H9 (cell line): ENCODE measurements around the gene MARCHF9. TPM values are rescaled to one million over a fixed set of nuclear protein-coding genes. Genes with fewer than 3 reads are reported as not detected.

ENCODE experiments used
- DNase-seq: peaks from one replicate; pipeline ENCODE4 v3.0.0-alpha.2; 2017
- H2AFZ ChIP-seq: one replicate; pipeline ENCODE4 v1.6.1; 2013; ENCODE audit warnings: mild to moderate bottlenecking, low read length, control low read depth, moderate library complexity
- H2AK5ac ChIP-seq: 2 replicates; pipeline ENCODE4 v1.6.1; 2013; ENCODE audit warnings: low read length, control low read depth, mixed read lengths; ENCODE audit not compliant: insufficient read length
- H2BK120ac ChIP-seq: one replicate; pipeline ENCODE4 v1.6.1; 2013; ENCODE audit warnings: low read depth, mild to moderate bottlenecking, low read length, control low read depth, inconsistent platforms; ENCODE audit not compliant: poor library complexity, severe bottlenecking
- H2BK12ac ChIP-seq: 2 replicates; pipeline ENCODE4 v1.6.1; 2013; ENCODE audit warnings: low read length, control low read depth, mixed read lengths, low read depth; ENCODE audit not compliant: insufficient read length
- H2BK15ac ChIP-seq: 2 replicates; pipeline ENCODE4 v1.6.1; 2013; ENCODE audit warnings: low read depth, low read length, control low read depth
- H2BK20ac ChIP-seq: one replicate; pipeline ENCODE4 v1.6.1; 2013; ENCODE audit warnings: low read depth, mild to moderate bottlenecking, low read length, control low read depth, inconsistent platforms; ENCODE audit not compliant: poor library complexity, severe bottlenecking
- H2BK5ac ChIP-seq: 2 replicates; pipeline ENCODE4 v1.6.1; 2013; ENCODE audit warnings: low read length, control low read depth, mixed read lengths; ENCODE audit not compliant: insufficient read length
- H3K14ac ChIP-seq: 2 replicates; pipeline ENCODE4 v1.6.1; 2013; ENCODE audit warnings: low read length, control low read depth; ENCODE audit not compliant: insufficient read depth
- H3K18ac ChIP-seq: 2 replicates; pipeline ENCODE4 v1.6.1; 2013; ENCODE audit warnings: low read depth, mild to moderate bottlenecking, mixed read lengths, low read length, control low read depth; ENCODE audit not compliant: insufficient read length
- H3K23ac ChIP-seq: 2 replicates; pipeline ENCODE4 v1.6.1; 2013; ENCODE audit warnings: low read length, control low read depth, mixed read lengths, low read depth; ENCODE audit not compliant: insufficient read length
- H3K23me2 ChIP-seq: 2 replicates; pipeline ENCODE4 v1.6.1; 2013; ENCODE audit warnings: low read depth, mild to moderate bottlenecking, mixed read lengths, low read length, control low read depth; ENCODE audit not compliant: insufficient read length, poor library complexity, severe bottlenecking
- H3K27ac ChIP-seq: 2 replicates; pipeline ENCODE4 v1.5.1; 2013; ENCODE audit warnings: low read length, control low read depth, mixed read lengths, low read depth; ENCODE audit not compliant: insufficient read length
- H3K27me3 ChIP-seq: 2 replicates; pipeline ENCODE4 v1.6.1; 2013; ENCODE audit warnings: low read length, control low read depth, inconsistent platforms; ENCODE audit not compliant: insufficient read depth
- H3K4ac ChIP-seq: 2 replicates; pipeline ENCODE4 v1.6.1; 2013; ENCODE audit warnings: low read depth, mild to moderate bottlenecking, control low read depth, inconsistent platforms, low read length, moderate library complexity
- H3K4me1 ChIP-seq: 2 replicates; pipeline ENCODE4 v1.6.1; 2013; ENCODE audit warnings: low read length, control low read depth, inconsistent platforms; ENCODE audit not compliant: insufficient read depth
- H3K4me2 ChIP-seq: 2 replicates; pipeline ENCODE4 v1.6.1; 2013; ENCODE audit warnings: low read length, control low read depth, mixed read lengths; ENCODE audit not compliant: insufficient read length, insufficient read depth
- H3K56ac ChIP-seq: 2 replicates; pipeline ENCODE4 v1.6.1; 2013; ENCODE audit warnings: low read depth, mild to moderate bottlenecking, mixed read lengths, low read length, control low read depth; ENCODE audit not compliant: insufficient read length
- H3K79me1 ChIP-seq: 2 replicates; pipeline ENCODE4 v1.6.1; 2013; ENCODE audit warnings: low read depth, mild to moderate bottlenecking, moderate library complexity, low read length, control low read depth, inconsistent platforms; ENCODE audit not compliant: insufficient read depth, poor library complexity, severe bottlenecking
- H3K79me2 ChIP-seq: 2 replicates; pipeline ENCODE4 v1.6.1; 2013; ENCODE audit warnings: low read length, control low read depth, inconsistent platforms; ENCODE audit not compliant: insufficient read depth
- H3K9ac ChIP-seq: 2 replicates; pipeline ENCODE4 v1.6.1; 2013; ENCODE audit warnings: low read length, control low read depth, mixed read lengths; ENCODE audit not compliant: insufficient read length; ENCODE audit errors: extremely low read depth
- H3K9me3 ChIP-seq: one replicate; pipeline ENCODE4 v1.6.1; 2013; ENCODE audit warnings: low read depth, low read length, inconsistent platforms; ENCODE audit not compliant: control insufficient read depth
- H3T11ph ChIP-seq: one replicate; pipeline ENCODE4 v1.6.1; 2013; ENCODE audit warnings: mild to moderate bottlenecking, low read length, control low read depth, inconsistent platforms
- H4K20me1 ChIP-seq: one replicate; pipeline ENCODE4 v1.6.1; 2013; ENCODE audit not compliant: control insufficient read depth, insufficient read length, insufficient read depth
- H4K5ac ChIP-seq: 2 replicates; pipeline ENCODE4 v1.6.1; 2013; ENCODE audit warnings: low read depth, mild to moderate bottlenecking, mixed read lengths, low read length, control low read depth; ENCODE audit not compliant: insufficient read length
- H4K8ac ChIP-seq: replicated peaks from 2 replicates; pipeline ENCODE4 v1.6.1; 2013; ENCODE audit warnings: low read length, control low read depth, mixed read lengths, low read depth; ENCODE audit not compliant: insufficient read length
- H4K91ac ChIP-seq: 2 replicates; pipeline ENCODE4 v1.6.1; 2013; ENCODE audit warnings: low read depth, mild to moderate bottlenecking, moderate library complexity, mixed read lengths, low read length, control low read depth; ENCODE audit not compliant: insufficient read length
- H3K27ac Mint-ChIP-seq, 3 experiments: 2 replicates in 2 of 3; 3 replicates in 1 of 3; pipeline ENCODE4 v1.8.0; 2020 to 2021; ENCODE audit warnings: mixed read lengths in 3 of 3, mild to moderate bottlenecking in 1 of 3, moderate library complexity in 1 of 3
- H3K27me3 Mint-ChIP-seq: 2 replicates; pipeline ENCODE4 v1.8.0; 2021; ENCODE audit warnings: low read depth, mild to moderate bottlenecking, moderate library complexity, mixed read lengths
- H3K36me3 Mint-ChIP-seq, 3 experiments: 2 replicates in 2 of 3; 3 replicates in 1 of 3; pipeline ENCODE4 v1.8.0; 2020 to 2021; ENCODE audit warnings: low read depth in 3 of 3, mixed read lengths in 3 of 3; ENCODE audit not compliant: insufficient read depth in 1 of 3
- H3K4me1 Mint-ChIP-seq, 2 experiments: 2 replicates each; pipeline ENCODE4 v1.8.0; 2020; ENCODE audit warnings: mixed read lengths in 2 of 2
- H3K4me3 Mint-ChIP-seq, 2 experiments: 2 replicates in 1 of 2; 3 replicates in 1 of 2; pipeline ENCODE4 v1.8.0; 2020 to 2021; ENCODE audit warnings: mild to moderate bottlenecking in 2 of 2, mixed read lengths in 2 of 2, moderate library complexity in 1 of 2
- H3K9me3 Mint-ChIP-seq, 2 experiments: 2 replicates in 1 of 2; 3 replicates in 1 of 2; pipeline ENCODE4 v1.8.0; 2020; ENCODE audit warnings: mild to moderate bottlenecking in 2 of 2, mixed read lengths in 2 of 2, moderate library complexity in 1 of 2
- CTCF ChIP-seq: fragments of 200-600 bp; sonication (generic); conservative IDR thresholded peaks from 3 replicates; pipeline ENCODE4 v1.8.0; 2021; ENCODE audit warnings: antibody characterized with exemption, mild to moderate bottlenecking
- WGBS: extraction: QIAGEN DNeasy Blood & Tissue Kit; methylation state at CpG from one replicate; pipeline ENCODE4 v1.1.7; 2013; ENCODE audit warnings: missing lambda C conversion rate, low lambda C conversion rate, mixed read lengths; ENCODE audit not compliant: insufficient read length; ENCODE audit errors: extremely low coverage; 5-methylcytosine and 5-hydroxymethylcytosine counted together
- total RNA-seq: library from RNA; stranded (reverse); gene quantifications from 2 replicates; pipeline ENCODE4 v1.2.1, GENCODE V29; 2021

Gene MARCHF9
- total RNA-seq, 1 experiment from 2014 or later, result 20.5 TPM

GRCh38 chr12:57739387-57739786 lies 15.5 kb upstream of the MARCHF9 start:
- Mint-ChIP-seq H3K4me1 (peaks cover 26 to 37% of the 10 kb centered on the region in 2 experiments), H3K4me3 (peak overlapping the region; percentile 63 to 86), H3K36me3 (no peaks in the 10 kb centered on the region; a peak in 1 of 7 replicates), H3K27me3 (peaks cover 85% of the 10 kb centered on the region), H3K27ac (no peak overlapping the region), H3K9me3 (no peaks in the 10 kb centered on the region; a peak in 1 of 5 replicates)
- peaks cover 16% of the 10 kb centered on the region for H3K23me2 ChIP-seq
- H2BK12ac ChIP-seq, result no peak overlapping the region
- H2AFZ ChIP-seq, result no peak overlapping the region
- no peak overlapping the region for H3K23ac ChIP-seq
- no peaks in the 10 kb centered on the region for H3K9me3 ChIP-seq
- TF ChIP-seq CTCF, result no peak
- H4K5ac ChIP-seq, result no peak overlapping the region
- peak overlapping the region; percentile 47 for H3K4me2 ChIP-seq
- no peak for DNase-seq
- H3K18ac ChIP-seq, result no peak overlapping the region
- H4K8ac ChIP-seq, result no peak overlapping the region
- H3K14ac ChIP-seq, result no peak overlapping the region
- H3K79me2 ChIP-seq, result no peaks in the 10 kb centered on the region
- no peak overlapping the region for H2AK5ac ChIP-seq
- H3K27me3 ChIP-seq, result peaks cover 51% of the 10 kb centered on the region
- H4K20me1 ChIP-seq, result peaks cover 2% of the 10 kb centered on the region
- H3K4ac ChIP-seq, result no peak overlapping the region
- H2BK5ac ChIP-seq, result no peak overlapping the region
- no peak overlapping the region for H2BK120ac ChIP-seq
- peaks cover 2% of the 10 kb centered on the region; the same call in 1 of the 2 replicates for H3K4me1 ChIP-seq
- no peak overlapping the region for H4K91ac ChIP-seq
- no peak overlapping the region for H3K56ac ChIP-seq
- WGBS, result no CpG with 5 or more reads among the region's 7 CpGs
- no peak overlapping the region for H2BK20ac ChIP-seq
- H2BK15ac ChIP-seq, result no peak overlapping the region
- no peak overlapping the region for H3T11ph ChIP-seq
- H3K9ac ChIP-seq, result no peak overlapping the region
- H3K79me1 ChIP-seq, result no peaks in the 10 kb centered on the region
- H3K27ac ChIP-seq, result no peak overlapping the region
